ENCODE measurements around the gene CORT.

The CORT gene

DNA sequence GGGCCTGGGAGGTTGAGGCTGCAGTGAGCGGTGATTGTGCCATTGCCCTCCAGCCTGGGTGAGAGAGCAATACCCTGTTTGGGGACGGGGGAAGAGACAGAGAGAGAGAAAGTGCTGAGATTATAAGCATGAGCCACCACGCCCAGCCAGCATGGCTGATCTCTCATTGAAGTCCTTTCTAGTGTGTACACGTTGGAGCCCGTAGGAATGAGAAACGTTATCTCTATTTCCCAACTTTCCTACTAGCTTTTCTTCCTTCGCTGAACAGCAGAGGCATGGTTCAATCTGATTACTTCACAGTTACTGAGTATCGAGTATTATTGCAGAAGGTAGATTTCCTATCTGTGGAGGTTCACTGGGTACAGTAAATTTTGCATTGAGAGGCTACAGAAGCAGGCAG is 29.5 kb downstream of the CORT start:
- DNase-seq = no peak

DNA sequence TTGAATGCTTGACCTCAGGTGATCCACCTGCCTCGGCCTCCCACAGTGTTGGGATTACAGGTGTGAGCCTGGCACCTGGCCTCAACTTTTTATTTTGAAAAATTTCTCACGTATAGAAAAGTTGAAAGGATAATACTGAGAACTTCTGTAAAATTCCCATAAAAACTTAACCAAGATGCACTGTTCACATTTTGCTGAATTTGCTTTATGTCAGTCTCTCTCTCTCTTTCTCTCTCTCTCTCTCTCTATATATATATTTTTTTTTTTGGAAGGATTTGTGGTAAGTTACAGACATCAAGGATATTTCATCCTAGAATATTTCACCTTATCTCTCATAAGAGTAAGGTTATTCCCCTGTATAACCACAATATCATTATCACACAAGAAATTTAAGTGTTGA is 30.8 kb downstream of the CORT start:
- DNase-seq = no peak

DNA sequence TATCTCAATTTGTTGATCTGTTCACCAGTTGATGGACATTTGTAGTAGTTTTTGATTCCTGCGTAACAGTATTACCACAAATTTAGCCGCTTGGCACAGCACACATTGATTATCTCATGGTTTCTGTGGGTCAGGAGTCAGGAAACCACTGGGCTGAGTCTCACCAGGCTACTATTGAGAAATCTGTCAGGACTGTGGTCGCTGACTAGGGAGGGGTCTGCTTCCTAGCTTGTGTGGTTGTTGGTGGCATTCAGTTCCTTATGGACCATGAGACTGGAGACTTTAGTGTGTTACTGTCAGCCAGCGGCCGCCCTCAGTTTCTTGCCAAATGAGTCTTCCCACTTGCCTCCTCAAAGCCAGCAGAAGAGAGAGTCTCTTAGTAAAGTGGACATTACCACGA is 34.7 kb downstream of the CORT start:
- no peak for DNase-seq

DNA sequence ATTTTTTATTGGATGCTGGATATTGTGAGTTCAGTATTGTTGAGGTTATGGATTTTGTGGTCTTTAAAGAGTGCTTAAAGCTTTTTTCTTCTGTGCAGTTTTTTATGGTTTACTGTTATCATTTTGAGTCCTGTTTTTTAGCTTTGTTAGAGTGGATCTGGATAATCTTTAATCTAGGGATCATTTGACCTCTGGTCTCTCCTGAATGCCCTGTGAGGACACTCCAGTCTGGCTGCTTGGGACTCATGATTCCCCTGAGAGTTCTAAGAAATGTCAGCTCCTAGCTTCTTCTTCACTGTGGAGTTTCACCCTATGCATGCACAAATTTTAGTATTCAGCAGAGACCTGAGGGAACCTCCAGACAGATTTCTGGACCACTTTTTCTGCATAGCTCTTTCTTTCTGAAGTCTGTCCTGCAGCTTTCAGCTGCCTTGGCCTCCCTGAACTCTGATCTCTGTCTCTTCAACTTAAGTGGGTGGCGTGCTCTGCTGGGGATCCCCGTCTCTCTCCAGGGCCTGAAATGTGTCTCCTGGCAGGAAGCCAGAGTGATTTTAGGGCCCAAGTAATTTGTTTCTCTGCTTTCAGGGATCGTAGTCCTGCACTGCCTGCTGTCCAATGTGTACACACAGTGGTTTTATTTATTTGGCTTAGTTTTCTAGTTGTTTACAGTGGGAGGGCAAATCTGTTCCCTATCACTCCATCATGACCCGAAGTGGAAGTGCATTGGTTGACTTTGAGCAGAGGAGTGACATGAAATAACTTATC is 39.6 kb downstream of the CORT start:
- no peak for DNase-seq

DNA sequence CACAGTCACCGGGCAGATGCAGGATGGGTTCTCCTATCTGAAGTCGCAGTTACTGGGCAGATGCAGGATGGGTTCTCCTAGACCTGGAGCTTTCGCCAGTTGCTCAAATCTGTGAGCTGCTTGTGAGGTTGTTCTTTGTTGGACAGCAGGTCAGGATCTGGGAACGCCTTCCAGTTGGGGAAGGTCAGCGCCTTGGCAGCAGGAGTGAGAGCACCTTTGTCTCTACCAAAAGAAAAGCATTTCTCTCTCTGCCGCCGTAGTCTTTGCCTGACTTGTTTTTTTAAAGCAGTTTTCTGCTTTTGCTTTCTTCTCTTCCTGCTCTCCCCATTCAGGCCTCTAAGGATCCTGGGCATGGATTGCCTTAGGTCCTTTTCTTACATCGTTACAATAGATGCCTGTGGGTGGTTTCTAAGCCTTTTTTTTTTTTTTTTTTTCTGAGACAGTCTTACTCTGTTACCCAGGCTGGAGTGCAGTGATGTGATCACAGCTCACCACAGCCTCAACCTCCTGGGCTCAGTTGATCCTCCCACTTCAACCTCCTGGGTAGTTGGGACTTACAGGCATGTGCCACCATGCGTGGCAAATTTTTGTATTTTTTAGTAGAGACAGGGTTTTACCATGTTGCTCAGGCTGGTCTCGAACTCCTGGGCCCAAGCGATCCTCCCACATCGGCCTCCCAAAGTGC is 40.6 kb downstream of the CORT start:
- DNase-seq = no peak

DNA sequence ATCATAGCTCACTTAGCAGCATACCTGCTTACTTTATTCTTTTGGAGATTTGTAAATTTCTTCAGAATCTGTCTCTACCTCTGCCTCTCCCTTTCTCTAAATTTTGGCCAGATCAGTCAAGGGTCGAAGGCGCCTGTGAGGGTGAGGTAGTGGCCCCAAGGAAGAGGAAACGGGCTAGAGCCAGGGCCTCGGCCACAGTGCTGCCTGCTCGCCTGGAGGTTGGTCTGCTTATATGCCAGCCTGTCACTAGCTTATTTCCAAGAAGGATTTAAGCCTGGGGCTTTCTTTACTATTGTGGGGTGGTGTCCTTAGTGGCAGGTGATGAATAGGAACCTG is 44.6 kb downstream of the CORT start:
- no peak for DNase-seq

DNA sequence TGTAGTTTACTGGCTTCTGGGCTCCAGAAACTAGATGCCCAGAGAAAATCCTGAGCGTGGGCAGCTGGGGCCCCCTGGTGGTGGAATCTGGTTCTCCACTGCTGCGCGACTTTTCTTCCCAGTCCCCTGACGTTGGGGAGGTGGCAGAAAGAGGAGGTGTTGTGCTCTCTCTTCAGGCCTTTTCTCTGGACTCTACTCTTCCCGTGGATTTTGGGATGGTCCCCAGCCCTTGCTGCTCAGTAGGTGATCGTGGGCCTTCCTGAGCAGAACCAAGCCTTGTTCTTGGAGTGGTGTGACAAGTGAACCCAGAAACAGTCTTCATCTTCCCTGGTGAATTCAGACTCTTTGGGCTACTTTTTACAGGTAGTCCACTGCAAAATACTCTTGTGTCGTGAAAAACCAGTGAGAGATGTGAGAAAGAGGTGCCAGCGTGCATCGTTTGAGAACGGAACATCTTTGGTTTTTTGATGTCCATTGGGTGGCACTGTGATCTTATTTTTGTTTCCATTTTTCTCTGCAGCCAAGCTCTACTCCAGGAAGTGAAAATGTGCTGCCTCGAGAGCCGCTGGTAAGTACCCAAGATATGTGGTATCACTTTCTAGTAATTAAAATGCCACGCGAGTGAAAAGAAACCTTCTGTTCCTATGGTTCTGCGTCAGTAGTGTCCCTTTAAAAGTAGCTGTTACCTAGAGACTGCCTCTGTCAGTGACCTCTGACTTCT is 45.1 kb downstream of the CORT start:
- DNase-seq = peak; percentile 96

DNA sequence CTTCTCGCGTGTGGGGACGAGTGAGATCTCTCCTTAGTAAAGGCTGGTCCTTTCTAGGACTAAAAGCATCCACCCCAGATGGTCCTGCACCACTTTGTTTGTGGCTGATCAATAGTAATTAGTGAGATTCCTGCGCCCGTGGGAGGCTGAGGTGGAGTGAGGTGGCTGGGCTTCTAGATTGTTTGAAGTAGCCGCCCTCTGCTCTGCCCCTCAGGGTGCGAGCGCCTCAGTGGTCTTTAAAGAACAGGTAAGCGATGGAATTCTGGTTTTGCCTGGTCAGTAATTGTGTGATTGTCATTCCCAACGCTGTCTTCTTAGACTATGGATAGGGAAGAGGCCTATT is 45.6 kb downstream of the CORT start:
- no peak for DNase-seq

DNA sequence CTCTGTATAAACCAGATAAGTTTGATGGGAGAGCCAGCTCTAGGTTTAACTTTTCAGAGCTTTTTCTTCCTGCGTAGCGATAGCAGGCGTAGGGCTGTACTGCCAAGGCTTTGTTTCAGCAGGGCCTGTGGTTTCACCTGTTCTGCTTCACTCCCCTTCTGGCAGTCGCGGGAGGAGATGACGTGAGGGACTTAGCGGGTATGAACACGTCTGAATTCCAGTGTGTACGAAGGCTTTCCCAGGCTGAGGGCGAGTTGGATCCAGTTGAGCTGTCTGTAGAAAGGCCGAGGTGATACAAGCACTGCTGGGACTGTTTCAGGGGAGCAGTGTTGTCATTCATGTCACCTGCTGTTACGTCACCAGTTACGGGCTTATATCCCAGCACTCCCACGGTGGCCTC is 46.1 kb downstream of the CORT start:
- DNase-seq = no peak

GRCh38 chr1:10497109-10497508 is 47.3 kb downstream of the CORT start:
- no peak for DNase-seq

GRCh38 chr1:10498231-10498630 is 48.4 kb downstream of the CORT start:
- no peak for DNase-seq
